HG03354 (cell line): ENCODE data around the gene BRME1.
A peak's percentile ranks its signal among the peaks of the same experiment; 100 is the strongest.
"Not testable (repeated sequence)": the region's sequence is repeated elsewhere in the genome, so short reads cannot be mapped to it uniquely, and the experiment has no call there.

ENCODE experiments used
- ATAC-seq: cut with Tn5 transposase; IDR thresholded peaks from one replicate; pipeline ENCODE4 v1.9.1; 2021; ENCODE audit warnings: mild to moderate bottlenecking; ENCODE audit not compliant: unreplicated experiment, poor library complexity, severe bottlenecking

The BRME1 gene

DNA sequence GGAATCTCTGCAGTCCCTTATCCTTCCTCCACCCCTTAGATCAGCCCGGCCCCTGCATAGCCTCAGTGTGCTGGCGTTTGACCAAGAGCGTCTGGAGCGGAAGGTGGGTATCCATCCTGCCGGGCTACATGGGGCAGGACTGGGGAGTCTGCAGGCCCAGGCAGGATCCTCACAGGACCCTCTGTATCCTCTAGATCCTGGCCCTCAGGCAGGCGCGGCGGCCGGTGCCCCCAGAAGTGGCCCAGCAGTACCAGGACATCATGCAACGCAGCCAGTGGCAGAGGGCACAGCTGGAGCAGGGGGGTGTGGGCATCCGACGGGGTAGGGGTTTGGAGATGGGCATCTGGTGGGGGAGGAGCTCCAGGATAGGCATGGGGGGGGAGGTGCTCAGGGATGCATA lies 23.4 kb upstream of the BRME1 start:
- ATAC-seq, result no peak

DNA sequence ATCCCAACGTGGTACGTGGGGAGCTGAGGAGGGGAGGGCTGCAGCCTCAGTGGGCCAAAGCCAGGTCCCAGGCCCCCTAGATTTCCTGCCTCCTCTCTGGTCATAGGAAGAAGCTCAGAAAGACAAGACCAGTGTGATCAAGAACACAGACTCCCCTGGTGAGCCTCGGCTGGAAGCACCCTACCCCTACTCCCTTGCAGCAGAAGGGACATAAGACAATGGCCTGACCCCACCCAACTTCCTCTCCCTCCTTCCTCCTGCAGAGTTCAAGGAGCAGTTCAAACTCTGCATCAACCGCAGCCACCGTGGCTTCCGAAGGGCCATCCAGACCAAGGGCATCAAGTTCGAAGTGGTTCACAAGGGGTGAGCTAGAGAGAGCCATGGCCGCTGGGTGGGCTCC lies 20.8 kb upstream of the BRME1 start:
- ATAC-seq, result no peak

DNA sequence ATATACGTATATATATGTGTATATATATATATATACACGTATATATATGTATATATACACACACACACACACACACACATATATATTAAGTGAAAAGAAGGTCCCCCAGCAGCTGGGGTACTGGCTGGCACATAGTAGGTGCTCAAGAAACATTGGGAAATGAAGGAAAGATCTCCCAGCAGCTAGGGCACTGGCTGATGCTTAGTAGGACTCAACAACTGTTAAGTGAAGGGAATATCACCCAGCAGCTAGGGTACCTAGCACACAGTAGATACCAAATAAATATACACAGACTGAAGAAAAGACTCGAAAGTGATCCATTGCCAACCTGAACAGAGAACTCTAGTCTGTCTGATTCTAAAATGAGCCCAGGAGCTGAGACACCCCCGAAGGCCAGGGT lies 20.1 kb upstream of the BRME1 start:
- ATAC-seq, result no peak

DNA sequence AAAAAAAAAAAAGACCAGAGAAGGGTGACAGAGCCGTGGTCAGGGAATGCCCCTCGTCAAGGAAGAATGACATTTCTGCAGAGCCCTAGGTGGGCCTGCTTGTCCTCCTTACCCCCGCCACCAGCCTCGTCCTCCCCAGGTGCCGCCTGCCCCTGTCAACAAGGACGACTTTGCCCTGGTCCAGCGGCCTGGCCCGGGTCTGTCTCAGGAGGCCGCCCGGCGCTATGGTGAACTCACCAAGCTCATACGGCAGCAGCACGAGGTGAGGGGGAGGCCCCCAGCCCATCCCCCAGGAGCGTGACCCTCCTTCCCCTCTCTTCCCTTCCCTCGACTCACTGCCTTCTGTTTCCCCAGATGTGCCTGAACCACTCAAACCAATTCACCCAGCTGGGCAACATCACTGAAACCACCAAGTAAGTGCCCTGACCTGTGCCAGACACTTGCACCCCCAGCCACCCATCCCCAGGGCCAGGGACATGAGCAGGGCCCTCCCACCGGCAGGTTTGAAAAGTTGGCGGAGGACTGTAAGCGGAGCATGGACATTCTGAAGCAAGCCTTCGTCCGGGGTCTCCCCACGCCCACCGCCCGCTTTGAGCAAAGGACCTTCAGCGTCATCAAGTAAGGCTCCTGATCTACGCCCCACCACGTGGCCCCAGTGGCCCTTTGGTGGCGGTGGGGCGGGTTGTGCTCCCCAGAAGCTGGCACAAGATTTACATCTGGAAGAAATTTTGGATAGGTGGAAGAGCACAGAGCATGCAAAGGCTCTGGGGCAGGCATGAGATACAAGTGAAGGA lies 17.5 kb upstream of the BRME1 start:
- ATAC-seq, result no peak

DNA sequence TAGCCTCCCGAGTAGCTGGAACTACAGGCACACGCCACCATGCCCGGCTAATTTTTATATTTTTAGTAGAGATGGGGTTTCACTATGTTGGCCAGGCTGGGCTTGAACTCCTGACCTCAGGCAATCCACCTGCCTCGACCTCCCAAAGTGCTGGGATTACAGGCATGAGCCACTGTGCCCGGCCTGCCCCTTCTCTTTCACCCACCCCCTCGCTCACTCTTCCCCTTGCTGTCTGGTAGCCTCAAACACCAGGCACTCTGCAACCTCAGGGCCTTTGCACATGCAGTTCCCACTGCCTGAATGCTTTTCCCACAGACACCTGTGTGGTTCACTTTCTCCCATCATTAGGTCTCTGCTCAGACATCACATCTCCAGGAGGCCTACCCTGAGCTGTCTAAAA lies 16.2 kb upstream of the BRME1 start:
- ATAC-seq, result not testable (repeated sequence)

DNA sequence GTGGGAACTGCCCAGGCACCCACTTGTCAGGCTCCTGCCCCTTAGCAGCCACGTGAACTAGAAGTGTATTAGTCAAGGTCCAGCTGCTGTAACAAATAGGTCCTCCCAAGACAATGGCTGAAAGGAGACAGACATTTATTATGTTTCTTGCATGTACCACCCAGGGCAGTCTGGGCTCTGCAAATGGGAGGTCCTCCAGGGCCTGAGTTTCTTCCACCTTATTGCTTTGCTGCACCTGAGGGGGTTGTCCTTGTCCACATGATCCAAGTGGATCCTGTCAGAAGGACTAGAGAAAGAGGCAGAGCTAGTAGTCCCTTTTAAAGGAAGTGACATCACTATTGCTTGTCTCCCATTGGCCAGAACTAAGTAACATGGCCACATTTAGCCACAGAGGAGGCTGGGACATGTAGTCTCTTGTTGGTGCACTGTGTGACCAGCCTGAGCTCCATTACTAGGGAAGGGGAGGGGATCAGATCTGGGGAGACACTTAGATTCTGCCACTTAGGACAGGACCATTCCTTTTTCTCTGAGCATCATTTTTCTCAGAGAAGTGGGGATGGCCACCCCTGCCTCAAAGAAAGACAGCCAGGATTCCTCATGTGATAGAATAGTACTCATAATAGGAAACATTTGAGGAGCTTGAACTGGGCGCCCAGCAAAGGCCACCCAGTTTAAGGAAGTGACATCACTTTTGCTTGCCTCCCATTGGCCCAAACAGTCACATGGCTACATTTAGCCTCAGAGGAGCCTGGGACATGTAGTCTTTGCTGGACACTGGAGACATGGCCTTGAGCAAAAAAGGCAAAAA lies 15.2 kb upstream of the BRME1 start:
- no peak for ATAC-seq

DNA sequence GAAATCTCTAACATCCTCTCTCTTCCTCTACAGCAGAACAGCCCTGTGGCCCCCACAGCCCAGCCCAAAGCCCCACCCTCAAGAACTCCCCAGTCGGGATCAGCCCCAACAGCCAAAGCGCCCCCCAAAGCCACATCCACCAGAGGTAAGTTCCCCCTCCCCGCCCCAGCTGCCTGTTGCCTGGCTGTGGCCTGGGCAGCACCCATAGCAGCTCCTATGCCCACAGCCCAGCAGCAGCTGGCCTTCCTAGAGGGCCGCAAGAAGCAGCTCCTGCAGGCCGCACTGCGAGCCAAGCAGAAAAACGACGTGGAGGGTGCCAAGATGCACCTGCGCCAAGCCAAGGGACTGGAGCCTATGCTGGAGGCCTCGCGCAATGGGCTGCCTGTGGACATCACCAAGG lies 14.6 kb upstream of the BRME1 start:
- no peak for ATAC-seq

DNA sequence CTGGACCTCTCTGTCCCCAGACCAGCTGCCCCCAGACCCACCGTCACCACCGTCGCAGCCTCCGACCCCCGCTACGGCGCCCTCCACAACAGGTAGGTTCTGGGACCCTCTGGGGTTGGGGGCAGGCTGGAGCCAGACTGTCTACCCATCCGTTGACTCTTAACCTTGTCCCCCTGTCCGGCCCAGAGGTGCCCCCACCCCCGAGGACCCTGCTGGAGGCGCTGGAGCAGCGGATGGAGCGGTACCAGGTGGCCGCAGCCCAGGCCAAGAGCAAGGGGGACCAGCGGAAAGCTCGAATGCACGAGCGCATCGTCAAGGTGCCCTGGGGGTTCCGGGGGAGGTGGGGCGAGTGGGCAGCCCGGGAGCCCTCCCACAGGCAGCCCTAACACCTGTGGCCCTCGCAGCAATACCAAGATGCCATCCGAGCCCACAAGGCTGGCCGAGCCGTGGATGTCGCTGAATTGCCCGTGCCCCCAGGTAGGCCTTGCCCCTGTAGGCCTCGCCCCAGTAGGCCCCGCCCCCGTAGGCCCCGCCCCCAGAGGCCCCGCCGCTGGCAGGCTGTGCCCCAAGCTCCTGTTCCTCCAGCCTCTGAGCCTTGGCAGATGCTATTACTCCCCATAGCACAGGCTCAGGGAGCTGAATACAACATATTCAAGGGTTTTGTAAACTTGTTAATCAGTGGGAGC lies 13.0 kb upstream of the BRME1 start:
- ATAC-seq, result no peak

DNA sequence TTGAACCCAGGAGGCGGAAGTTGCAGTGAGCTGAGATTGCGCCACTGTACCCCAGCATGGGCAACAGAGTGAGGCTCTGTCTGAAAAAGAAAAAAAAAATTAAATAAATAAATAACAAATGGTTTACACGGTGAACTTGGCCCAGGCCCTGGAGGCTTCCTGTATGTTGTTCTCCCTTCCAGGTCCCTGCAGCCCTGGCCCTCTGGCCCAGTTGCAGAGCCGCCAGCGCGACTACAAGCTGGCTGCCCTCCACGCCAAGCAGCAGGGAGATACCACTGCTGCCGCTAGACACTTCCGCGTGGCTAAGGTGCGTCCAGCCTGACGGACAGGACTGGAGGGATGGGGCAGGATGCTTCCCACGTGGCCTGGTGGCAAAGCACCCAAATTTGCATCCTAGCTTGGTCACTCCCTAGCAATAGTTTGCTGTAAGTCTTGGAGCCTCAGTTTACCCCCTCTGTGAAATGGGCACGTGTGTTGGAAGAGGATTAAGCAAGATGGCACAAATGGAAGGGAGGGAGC lies 12.0 kb upstream of the BRME1 start:
- ATAC-seq, result no peak

DNA sequence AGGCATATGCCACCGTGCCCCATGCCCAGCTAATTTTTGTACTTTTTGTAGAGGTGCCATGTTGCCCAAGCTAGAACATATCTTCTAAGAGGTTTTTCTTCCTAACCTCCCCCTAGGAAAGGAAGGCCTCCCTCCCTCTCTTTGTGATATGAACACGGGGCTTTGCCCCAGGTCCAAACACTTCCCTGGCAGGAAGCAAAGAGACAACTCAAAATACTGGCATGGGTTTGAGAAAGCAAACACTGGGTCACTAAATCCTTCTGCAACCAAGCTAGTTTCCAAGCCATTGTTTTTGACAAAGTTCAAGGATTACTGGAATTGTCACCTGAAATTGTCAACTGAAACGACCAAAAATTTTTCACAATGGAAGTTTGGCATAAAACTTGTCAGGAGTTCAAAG lies 8.9 kb upstream of the BRME1 start:
- ATAC-seq, result no peak

DNA sequence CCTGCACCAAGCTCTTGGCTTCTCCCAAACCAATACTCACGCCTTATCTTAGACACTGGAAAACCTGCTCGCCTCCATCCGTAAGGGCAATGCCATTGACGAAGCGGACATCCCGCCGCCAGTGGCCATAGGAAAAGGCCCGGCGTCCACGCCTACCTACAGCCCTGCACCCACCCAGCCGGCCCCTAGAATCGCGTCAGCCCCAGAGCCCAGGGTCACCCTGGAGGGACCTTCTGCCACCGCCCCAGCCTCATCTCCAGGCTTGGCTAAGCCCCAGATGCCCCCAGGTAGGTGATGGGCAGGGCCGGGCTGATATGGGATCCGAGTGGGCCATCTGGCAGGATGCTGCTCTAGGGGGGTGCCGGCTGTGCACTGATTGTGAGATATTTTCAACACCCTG lies 7.4 kb upstream of the BRME1 start:
- ATAC-seq, result no peak

DNA sequence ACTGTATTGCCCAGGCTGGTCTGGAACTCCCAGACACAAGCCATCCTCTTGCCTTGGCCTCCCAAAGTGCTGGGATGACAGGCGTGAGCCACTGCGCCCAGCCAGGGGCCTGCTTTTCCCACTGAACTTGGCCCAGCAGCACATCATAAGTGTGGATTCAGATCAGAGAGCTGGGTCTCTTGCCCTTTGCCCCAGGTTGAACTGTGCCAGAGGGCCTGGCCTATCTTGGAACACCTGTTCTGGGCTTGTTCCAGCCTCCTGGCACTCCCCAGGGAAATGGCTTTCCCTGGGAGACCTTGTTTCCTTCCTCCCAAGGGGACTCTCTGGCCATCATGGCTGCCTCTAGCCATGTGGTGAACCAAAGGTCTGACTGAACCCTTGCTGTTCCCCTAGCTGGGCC lies 3.5 kb upstream of the BRME1 start:
- no peak for ATAC-seq

DNA sequence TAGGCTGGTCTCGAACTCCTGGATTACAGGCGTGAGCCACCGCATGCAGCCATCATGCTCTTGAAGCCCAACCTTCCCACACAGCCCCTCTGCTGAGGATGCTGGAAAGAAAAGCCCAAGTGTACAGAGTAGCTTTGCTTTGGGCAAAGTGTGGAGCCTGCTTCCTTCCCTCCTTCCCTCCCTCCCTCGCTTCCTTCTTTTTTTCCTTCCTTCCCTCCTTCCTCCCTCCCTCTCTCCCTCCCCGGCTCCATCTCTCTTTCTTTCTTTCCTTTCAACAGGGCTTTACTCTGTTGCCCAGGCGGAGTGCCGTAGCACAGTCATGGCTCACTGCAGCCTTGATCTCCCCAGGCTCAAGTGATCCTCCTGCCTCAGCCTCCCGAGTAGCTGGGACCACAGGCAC lies 2.8 kb upstream of the BRME1 start:
- ATAC-seq, result no peak

DNA sequence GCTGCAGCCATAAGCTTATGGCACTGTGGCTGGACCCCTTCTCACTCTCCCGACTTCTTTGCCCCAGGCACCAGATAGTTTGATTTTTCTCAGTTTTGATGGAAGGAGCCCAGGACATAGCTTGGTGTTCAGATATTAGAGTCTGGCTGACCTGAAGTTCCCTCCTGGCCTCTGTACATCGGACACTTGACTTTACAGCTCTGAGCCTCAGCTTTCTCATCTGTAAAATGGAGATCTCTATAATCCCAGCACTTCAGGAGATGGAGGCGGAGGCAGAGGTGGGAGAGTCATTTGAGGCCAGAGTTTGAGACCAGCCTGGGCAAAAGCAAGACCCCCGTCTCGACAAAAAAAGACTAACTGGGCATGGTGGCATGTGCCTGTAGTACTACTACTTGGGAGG lies 993 bp upstream of the BRME1 start:
- ATAC-seq, result no peak

DNA sequence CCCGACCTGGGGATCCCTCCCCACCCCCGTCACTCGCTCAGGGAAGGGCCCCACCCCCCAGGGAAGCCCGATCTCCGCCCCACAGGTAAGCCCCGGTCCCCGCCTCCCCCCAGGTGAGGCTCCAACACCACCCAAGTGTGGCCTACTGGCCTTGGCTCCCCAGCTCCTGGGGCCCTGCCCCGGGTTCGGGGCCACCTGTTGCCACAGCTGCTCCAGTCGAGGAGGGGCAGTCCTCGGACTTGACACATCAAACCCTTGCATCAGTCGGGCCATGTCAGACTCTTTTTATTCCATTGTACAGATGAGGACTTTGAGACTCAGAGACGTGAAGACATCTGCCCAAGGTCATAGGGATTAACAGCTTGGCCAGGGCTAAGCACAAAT lies 596 bp upstream of the BRME1 start:
- ATAC-seq, result peak; percentile 21

DNA sequence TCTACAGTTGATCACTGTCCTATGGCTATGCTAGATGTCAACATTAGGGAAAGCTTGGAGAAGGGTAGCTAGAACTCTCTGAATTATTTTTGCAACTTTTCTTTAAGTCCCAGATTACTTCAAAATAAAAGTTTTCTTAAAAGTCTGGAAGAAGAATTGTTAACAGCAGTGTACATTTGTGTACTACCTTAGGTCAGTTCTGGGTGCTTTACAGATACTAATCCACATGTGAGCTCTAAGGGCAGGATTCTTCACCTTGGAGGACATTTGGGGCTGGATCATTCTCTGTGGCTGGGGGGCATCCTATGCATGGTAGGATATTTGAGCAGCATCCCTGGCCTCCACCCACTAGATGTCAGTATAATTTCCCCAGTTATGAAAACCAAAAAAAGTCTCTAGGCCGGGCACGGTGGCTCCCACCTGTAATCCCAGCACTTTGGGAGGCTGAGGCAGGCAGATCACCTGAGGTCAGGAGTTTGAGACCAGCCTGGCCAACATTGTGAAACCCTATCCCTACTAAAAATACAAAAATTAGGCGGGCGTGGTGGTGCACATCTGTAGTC lies 2.8 kb downstream of the BRME1 start:
- no peak for ATAC-seq

DNA sequence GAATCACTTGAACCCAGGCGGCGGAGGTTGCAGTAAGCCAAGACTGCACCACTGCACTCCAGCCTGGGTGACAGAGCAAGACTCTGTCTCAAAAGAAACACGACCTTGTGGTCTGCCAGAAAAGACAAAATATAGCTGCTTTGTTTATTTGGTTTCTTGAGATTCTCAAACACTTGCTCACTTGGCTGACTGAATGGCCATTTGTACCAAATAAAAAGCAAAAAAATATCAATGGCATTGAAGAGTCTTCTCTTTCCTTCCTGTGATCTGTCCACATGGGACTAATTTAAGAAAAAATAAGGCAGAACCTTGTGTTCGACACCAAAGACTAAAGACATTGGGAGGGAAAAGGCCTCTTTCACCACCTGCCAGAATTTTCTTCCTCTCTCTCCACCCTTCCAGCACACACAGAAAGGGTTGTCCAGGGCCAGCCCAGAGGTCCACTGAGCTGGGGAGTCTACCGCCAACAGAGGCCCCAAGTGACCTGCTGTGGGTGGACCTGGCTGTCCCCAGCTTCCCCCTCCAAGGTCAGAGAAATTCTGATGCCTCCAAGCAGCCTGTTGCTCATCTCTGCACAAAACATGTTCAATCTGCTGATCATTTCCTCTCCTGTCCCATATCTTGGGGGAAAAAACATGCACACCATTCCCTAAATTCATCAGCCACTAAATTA lies 5.9 kb downstream of the BRME1 start:
- ATAC-seq, result no peak

DNA sequence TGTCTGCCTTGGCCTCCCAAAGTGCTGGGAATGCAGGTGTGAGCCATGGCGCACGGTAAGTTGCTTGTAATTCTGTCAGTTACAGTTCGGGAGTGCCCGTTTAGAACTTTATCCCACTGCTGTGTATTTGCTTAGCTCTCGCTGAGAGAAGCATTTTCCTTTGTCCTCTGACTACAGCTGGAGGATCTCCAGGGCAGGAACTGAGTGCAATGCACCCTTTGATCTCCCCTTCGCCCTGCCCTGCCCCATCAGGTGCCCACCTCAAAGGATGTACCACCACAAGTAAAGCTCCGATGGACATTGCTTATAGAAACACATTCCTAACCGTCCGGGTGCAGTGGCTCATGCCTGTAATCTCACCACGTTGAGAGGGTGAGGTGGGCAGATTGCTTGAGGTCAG lies 6.5 kb downstream of the BRME1 start:
- ATAC-seq, result no peak

DNA sequence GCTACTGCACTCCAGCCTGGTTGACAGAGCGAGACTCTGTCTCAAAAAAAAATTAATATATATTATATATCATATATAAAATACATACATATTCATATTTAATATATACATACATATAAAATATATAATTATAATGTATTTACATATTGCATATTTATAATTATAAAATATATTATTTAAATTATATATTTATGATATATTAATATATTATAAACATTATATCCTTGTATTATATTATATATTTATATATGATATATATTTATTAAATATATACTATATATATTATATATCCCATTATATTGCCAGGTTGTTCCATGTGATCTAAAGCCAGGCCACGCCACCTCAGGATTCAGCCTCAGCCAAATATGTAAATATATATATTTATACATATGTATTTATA lies 9.7 kb downstream of the BRME1 start:
- ATAC-seq, result no peak

DNA sequence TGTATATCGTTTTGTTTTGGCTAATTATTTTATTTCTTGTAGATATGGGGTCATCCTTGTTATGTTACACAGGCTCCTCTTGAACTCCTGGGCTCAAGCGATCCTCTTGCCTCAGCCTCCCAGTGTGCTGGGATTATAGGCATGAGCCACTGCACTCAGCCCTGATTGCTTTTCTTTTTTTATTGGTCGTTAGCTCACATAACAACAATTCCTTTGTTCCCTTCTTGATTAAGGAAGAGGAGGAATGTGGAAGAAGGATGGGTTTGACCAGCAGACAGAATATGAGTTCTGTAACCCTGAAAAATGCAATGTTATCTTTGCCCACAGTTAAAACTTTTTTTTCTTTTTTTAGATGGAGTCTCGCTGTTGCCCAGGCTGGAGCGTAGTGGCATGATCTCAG lies 11.4 kb downstream of the BRME1 start:
- no peak for ATAC-seq
